GM18858 (cell line): ENCODE measurements around the gene HSPG2.
"Not testable (repeated sequence)": the region's sequence is repeated elsewhere in the genome, so short reads cannot be mapped to it uniquely, and the experiment has no call there.

ENCODE experiments used
- ATAC-seq: cut with Tn5 transposase; IDR thresholded peaks from one replicate; pipeline ENCODE4 v1.9.1; 2021; ENCODE audit not compliant: unreplicated experiment

Gene HSPG2

GRCh38 chr1:21935393-21935804, 1.7 kb downstream of the HSPG2 start:
- ATAC-seq, result no peak

- no peak for ATAC-seq
These were observed 3.5 kb downstream of the HSPG2 start for GRCh38 chr1:21933397-21934248.

- no peak for ATAC-seq
These were observed 5.0 kb downstream of the HSPG2 start for GRCh38 chr1:21932127-21932526.

GRCh38 chr1:21931171-21932093, 5.7 kb downstream of the HSPG2 start:
- ATAC-seq, result no peak

- ATAC-seq, result no peak
These were observed 6.4 kb downstream of the HSPG2 start for GRCh38 chr1:21930629-21931170.

- ATAC-seq, result no peak
These were observed 7.0 kb downstream of the HSPG2 start for GRCh38 chr1:21930080-21930571.

GRCh38 chr1:21927533-21928237, 9.4 kb downstream of the HSPG2 start:
- no peak for ATAC-seq

GRCh38 chr1:21926814-21927532, 10.1 kb downstream of the HSPG2 start:
- no peak for ATAC-seq

GRCh38 chr1:21926065-21926464, 11.0 kb downstream of the HSPG2 start:
- ATAC-seq, result no peak

- ATAC-seq, result no peak
These were observed 11.7 kb downstream of the HSPG2 start for GRCh38 chr1:21925334-21925940.

GRCh38 chr1:21924503-21925005, 12.6 kb downstream of the HSPG2 start:
- ATAC-seq, result no peak

- no peak for ATAC-seq
These were observed 14.8 kb downstream of the HSPG2 start for GRCh38 chr1:21922090-21923013.

- no peak for ATAC-seq
These were observed 15.8 kb downstream of the HSPG2 start for GRCh38 chr1:21921100-21921875.

- no peak for ATAC-seq
These were observed 17.6 kb downstream of the HSPG2 start for GRCh38 chr1:21919520-21919919.

- ATAC-seq, result not testable (repeated sequence)
These were observed 19.9 kb downstream of the HSPG2 start for GRCh38 chr1:21917239-21917631.

- ATAC-seq, result no peak
These were observed 20.5 kb downstream of the HSPG2 start for GRCh38 chr1:21916447-21917238.
